HEK293 (cell line): Measurements from ENCODE around the gene CBY2.

Experiments used
- SP2 ChIP-seq: fragments of 450-650 bp; formaldehyde crosslinking; IDR thresholded peaks from 2 replicates; pipeline ENCODE4 v1.5.1; 2016; ENCODE audit warnings: missing biosample characterization, missing genetic modification characterization
- ZBTB1 ChIP-seq: fragments of 450-650 bp; formaldehyde crosslinking; IDR thresholded peaks from 2 replicates; pipeline ENCODE4 v1.5.1; 2016; ENCODE audit warnings: missing biosample characterization, missing genetic modification characterization
- ZNF121 ChIP-seq: fragments of 450-650 bp; formaldehyde crosslinking; IDR thresholded peaks from 2 replicates; pipeline ENCODE4 v1.5.1; 2016; ENCODE audit warnings: missing biosample characterization, missing genetic modification characterization
- ZNF274 ChIP-seq, 2 experiments: fragments of 200-500 bp in 1 of 2; fragments of 450-650 bp in 1 of 2; sonication (Bioruptor generic) in 1 of 2; formaldehyde crosslinking in 1 of 2; IDR thresholded peaks; 2 replicates each; pipeline versions ENCODE4 v1.5.1 to v1.6.1; 2014 to 2016; ENCODE audit warnings: borderline replicate concordance in 1 of 2, inconsistent platforms in 1 of 2, low read length in 1 of 2, missing biosample characterization in 1 of 2, missing genetic modification characterization in 1 of 2
- ZNF660 ChIP-seq: fragments of 450-650 bp; IDR thresholded peaks from 2 replicates; pipeline ENCODE4 v1.5.1; 2018; ENCODE audit warnings: missing biosample characterization, mild to moderate bottlenecking, missing genetic modification characterization
- ZXDB ChIP-seq: fragments of 450-650 bp; formaldehyde crosslinking; IDR thresholded peaks from 2 replicates; pipeline ENCODE4 v1.5.1; 2016; ENCODE audit warnings: missing biosample characterization, missing genetic modification characterization
- TF ChIP-seq, protein P1 (sequence below): fragments of 450-650 bp; formaldehyde crosslinking; IDR thresholded peaks from 2 replicates; pipeline ENCODE4 v1.5.1; 2016; ENCODE audit warnings: missing biosample characterization, missing genetic modification characterization
- TF ChIP-seq, protein P2 (sequence below): fragments of 450-650 bp; formaldehyde crosslinking; IDR thresholded peaks from 2 replicates; pipeline ENCODE4 v1.5.1; 2016; ENCODE audit warnings: missing biosample characterization, missing genetic modification characterization, low read depth
- TF ChIP-seq, protein P3 (sequence below): IDR thresholded peaks from 2 replicates; pipeline ENCODE4 v1.6.1; 2011; ENCODE audit warnings: mild to moderate bottlenecking, low read depth, low read length, borderline replicate concordance
- TF ChIP-seq, protein P4 (sequence below): fragments of 450-650 bp; formaldehyde crosslinking; IDR thresholded peaks from 2 replicates; pipeline ENCODE4 v1.5.1; 2016; ENCODE audit warnings: missing biosample characterization, missing genetic modification characterization

DNA sequence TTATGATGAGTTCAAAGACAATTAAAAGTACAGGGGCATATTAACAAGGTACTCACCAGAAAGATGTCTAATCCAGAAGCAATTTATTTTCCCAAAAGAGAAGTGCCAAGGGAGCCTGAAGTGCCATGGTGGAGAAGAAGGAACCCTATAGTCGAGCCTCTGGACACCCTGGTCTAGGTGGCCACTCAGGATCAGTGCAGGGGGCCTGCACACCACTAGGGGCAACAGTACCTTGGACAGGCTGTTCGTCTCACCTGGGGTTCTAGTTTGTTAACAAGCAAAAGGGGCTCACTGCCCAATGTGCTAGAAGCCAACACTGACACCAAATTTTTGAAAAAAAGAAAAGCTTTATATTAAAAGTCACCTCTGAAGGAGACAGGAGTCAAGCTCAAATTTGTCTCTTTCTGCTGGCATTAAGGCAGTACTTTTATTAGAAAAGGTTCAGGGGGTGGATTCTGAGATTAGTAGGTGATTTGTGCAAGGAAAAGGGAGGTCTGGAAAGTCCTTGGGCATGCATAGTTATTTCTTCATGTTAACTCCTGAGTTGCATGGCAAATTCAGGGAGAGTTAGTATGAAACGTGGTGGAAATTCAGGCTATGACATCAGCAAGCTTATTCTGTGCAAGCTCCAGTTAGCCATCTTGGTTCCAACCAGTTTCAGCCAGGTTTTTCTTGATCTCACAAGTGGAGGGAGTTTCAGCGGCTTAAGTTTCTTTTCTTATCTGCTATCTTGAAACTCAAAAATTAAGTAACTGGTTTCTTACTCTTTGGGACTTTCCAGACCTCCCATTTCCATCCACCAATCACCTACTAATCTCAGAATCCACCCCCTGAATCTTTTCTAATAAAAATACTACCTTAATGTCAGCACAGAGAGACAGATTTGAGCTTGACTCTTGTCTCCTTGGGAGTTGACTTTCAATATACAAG lies 884 bp upstream of the CBY2 start:
- TF ChIP-seq SP2 (tag by site-specific recombination) = no peak
- TF ChIP-seq, protein P1, sequence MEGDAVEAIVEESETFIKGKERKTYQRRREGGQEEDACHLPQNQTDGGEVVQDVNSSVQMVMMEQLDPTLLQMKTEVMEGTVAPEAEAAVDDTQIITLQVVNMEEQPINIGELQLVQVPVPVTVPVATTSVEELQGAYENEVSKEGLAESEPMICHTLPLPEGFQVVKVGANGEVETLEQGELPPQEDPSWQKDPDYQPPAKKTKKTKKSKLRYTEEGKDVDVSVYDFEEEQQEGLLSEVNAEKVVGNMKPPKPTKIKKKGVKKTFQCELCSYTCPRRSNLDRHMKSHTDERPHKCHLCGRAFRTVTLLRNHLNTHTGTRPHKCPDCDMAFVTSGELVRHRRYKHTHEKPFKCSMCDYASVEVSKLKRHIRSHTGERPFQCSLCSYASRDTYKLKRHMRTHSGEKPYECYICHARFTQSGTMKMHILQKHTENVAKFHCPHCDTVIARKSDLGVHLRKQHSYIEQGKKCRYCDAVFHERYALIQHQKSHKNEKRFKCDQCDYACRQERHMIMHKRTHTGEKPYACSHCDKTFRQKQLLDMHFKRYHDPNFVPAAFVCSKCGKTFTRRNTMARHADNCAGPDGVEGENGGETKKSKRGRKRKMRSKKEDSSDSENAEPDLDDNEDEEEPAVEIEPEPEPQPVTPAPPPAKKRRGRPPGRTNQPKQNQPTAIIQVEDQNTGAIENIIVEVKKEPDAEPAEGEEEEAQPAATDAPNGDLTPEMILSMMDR (tag by site-specific recombination) = no peak
- TF ChIP-seq, protein P2, sequence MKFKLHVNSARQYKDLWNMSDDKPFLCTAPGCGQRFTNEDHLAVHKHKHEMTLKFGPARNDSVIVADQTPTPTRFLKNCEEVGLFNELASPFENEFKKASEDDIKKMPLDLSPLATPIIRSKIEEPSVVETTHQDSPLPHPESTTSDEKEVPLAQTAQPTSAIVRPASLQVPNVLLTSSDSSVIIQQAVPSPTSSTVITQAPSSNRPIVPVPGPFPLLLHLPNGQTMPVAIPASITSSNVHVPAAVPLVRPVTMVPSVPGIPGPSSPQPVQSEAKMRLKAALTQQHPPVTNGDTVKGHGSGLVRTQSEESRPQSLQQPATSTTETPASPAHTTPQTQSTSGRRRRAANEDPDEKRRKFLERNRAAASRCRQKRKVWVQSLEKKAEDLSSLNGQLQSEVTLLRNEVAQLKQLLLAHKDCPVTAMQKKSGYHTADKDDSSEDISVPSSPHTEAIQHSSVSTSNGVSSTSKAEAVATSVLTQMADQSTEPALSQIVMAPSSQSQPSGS (tag by site-specific recombination) = no peak
- TF ChIP-seq ZNF660 (tag by site-specific recombination) = no peak
- TF ChIP-seq ZXDB (tag by site-specific recombination) = no peak
- no peak for TF ChIP-seq ZNF274 (IDR thresholded peaks at IDR 0.05; ENCODE audit: low read length)
- no peak for TF ChIP-seq ZNF274 (tag by site-specific recombination; IDR thresholded peaks at IDR 0.05; ENCODE audit: borderline replicate concordance)
- TF ChIP-seq ZNF121 (tag by site-specific recombination) = no peak
- no peak for TF ChIP-seq ZBTB1
- TF ChIP-seq, protein P3, sequence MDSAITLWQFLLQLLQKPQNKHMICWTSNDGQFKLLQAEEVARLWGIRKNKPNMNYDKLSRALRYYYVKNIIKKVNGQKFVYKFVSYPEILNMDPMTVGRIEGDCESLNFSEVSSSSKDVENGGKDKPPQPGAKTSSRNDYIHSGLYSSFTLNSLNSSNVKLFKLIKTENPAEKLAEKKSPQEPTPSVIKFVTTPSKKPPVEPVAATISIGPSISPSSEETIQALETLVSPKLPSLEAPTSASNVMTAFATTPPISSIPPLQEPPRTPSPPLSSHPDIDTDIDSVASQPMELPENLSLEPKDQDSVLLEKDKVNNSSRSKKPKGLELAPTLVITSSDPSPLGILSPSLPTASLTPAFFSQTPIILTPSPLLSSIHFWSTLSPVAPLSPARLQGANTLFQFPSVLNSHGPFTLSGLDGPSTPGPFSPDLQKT = no peak
- TF ChIP-seq, protein P4, sequence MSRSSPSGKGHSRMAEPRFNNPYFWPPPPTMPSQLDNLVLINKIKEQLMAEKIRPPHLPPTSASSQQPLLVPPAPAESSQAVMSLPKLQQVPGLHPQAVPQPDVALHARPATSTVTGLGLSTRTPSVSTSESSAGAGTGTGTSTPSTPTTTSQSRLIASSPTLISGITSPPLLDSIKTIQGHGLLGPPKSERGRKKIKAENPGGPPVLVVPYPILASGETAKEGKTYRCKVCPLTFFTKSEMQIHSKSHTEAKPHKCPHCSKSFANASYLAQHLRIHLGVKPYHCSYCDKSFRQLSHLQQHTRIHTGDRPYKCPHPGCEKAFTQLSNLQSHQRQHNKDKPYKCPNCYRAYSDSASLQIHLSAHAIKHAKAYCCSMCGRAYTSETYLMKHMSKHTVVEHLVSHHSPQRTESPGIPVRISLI (tag by site-specific recombination) = no peak
